Measurements from ENCODE around the gene FAM229A.

GRCh38 chr1:32335535-32335789 lies 26.8 kb downstream of the FAM229A start:
- no peak for TF ChIP-seq MED1 (CRISPR knock-in tag; IDR thresholded peaks at IDR 0.05; ENCODE audit: borderline replicate concordance)
- no peak for TF ChIP-seq ZFP30 (CRISPR knock-in tag; IDR thresholded peaks at IDR 0.05; ENCODE audit: borderline replicate concordance)

Data from K562 (cell line).